Type B pancreatic cell (in vitro differentiated cells): ENCODE measurements around the gene TSHB. TPM values are rescaled to one million over a fixed set of nuclear protein-coding genes. Genes with fewer than 3 reads are reported as not detected.

Experiments used
- DNase-seq: peaks from one replicate; pipeline ENCODE4 v3.0.0; 2021; ENCODE audit warnings: mixed read lengths; ENCODE audit not compliant: unreplicated experiment; ENCODE audit errors: extremely low spot score
- H3K27ac Mint-ChIP-seq: 2 replicates; pipeline ENCODE4 v1.8.0; 2021; ENCODE audit warnings: mild to moderate bottlenecking, mixed read lengths
- H3K27me3 Mint-ChIP-seq: 2 replicates; pipeline ENCODE4 v1.8.0; 2021; ENCODE audit warnings: mixed read lengths
- H3K36me3 Mint-ChIP-seq: 2 replicates; pipeline ENCODE4 v1.8.0; 2021; ENCODE audit warnings: mixed read lengths
- H3K4me1 Mint-ChIP-seq: one replicate; pipeline ENCODE4 v1.8.0; 2021; ENCODE audit warnings: mixed read lengths; ENCODE audit not compliant: unreplicated experiment
- H3K4me3 Mint-ChIP-seq: 2 replicates; pipeline ENCODE4 v1.8.0; 2021; ENCODE audit warnings: mild to moderate bottlenecking, mixed read lengths
- H3K9me3 Mint-ChIP-seq: 2 replicates; pipeline ENCODE4 v1.8.0; 2021; ENCODE audit warnings: mixed read lengths
- total RNA-seq: library from RNA; stranded (reverse); gene quantifications from 2 replicates; pipeline ENCODE4 v1.2.1, GENCODE V29; 2021; ENCODE audit warnings: low replicate concordance
- TF ChIP-seq, protein P1 (sequence below): fragments of 200-600 bp; sonication (generic); conservative IDR thresholded peaks from 2 replicates; pipeline ENCODE4 v1.5.0; 2021; ENCODE audit warnings: antibody characterized with exemption, mild to moderate bottlenecking

TSHB gene
- total RNA-seq, 1 donor from 2014 or later = not detected

DNA sequence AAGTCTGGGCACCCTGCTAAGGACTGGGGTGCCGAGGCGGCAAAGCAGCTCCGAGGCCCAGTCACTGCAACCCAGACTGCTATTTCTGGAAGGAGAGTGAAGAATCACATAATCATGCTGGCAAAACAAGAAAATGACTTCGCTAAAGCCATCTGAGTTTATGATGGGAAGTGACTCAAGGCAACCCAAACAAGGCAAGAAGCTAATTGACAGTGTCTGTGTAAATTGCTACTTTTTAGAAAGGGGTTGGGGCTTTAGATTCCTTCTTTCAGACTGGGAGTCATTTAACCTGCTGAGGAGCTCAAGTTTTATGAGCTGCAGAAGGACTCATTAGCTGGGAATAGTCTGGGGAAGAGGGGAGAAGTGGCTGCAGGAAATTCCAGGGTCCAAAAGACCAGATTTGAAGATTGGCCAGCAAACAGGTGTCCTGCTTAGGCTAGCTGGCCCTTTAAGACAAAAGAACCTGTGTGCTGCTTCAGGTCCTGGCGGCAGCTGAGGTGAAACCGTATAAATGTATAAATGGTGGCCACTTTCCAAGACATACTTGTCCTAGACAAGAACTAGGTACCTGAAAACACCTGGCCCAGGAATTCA, 28.1 kb downstream of the TSHB start:
- Mint-ChIP-seq H3K27ac (no peak overlapping the region), H3K36me3 (peaks cover 10% of the 10 kb centered on the region), H3K4me1 (peaks cover 6% of the 10 kb centered on the region), H3K4me3 (no peak overlapping the region), H3K27me3 (no peaks in the 10 kb centered on the region), H3K9me3 (no peaks in the 10 kb centered on the region)
- TF ChIP-seq, protein P1, sequence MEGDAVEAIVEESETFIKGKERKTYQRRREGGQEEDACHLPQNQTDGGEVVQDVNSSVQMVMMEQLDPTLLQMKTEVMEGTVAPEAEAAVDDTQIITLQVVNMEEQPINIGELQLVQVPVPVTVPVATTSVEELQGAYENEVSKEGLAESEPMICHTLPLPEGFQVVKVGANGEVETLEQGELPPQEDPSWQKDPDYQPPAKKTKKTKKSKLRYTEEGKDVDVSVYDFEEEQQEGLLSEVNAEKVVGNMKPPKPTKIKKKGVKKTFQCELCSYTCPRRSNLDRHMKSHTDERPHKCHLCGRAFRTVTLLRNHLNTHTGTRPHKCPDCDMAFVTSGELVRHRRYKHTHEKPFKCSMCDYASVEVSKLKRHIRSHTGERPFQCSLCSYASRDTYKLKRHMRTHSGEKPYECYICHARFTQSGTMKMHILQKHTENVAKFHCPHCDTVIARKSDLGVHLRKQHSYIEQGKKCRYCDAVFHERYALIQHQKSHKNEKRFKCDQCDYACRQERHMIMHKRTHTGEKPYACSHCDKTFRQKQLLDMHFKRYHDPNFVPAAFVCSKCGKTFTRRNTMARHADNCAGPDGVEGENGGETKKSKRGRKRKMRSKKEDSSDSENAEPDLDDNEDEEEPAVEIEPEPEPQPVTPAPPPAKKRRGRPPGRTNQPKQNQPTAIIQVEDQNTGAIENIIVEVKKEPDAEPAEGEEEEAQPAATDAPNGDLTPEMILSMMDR = no peak
- DNase-seq = no peak

DNA sequence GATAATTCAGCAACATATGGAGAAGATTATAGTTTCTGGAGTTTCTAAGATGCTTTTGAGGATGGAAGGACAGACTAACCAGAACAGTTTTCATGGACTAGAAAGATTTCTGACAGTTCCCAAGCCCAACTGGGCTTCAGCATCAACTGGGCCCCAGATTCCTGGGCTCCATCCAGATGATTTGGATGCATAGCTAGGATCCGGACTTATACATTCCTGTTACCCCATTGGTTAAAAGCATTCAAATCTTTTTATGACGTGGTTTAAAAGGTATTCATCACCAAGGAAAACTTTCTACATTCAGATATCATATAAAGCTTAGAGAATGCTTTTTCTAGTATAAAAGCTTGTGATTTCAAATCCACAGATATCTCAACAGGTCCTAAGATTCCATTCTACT, 29.7 kb downstream of the TSHB start:
- peaks cover 10% of the 10 kb centered on the region for H3K36me3 Mint-ChIP-seq
- TF ChIP-seq, protein P1 = no peak
- no peaks in the 10 kb centered on the region for H3K9me3 Mint-ChIP-seq
- peaks cover 6% of the 10 kb centered on the region for H3K4me1 Mint-ChIP-seq
- no peaks in the 10 kb centered on the region for H3K27me3 Mint-ChIP-seq
- no peak overlapping the region for H3K4me3 Mint-ChIP-seq
- no peak overlapping the region for H3K27ac Mint-ChIP-seq
- DNase-seq = no peak

DNA sequence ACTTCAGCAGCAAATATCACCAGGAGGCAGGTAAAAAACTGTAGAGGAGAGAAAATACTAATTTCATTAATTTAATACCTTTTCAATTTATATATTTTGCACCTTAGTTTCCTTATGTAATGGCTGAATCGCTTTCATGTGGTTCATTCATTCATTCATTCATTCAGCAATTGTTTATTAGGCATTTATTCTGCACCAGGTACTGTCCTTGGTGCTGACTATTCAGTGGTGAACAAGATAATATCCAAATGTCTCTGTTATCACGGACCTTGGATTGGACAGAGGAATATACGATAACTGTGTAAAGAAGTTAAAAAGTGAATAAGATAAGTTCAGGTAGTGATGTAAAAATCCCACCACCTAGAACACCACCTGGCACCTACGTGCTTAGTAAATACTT, 30.9 kb downstream of the TSHB start:
- Mint-ChIP-seq H3K4me1 (peaks cover 6% of the 10 kb centered on the region), H3K27me3 (no peaks in the 10 kb centered on the region)
- no peak for DNase-seq

DNA sequence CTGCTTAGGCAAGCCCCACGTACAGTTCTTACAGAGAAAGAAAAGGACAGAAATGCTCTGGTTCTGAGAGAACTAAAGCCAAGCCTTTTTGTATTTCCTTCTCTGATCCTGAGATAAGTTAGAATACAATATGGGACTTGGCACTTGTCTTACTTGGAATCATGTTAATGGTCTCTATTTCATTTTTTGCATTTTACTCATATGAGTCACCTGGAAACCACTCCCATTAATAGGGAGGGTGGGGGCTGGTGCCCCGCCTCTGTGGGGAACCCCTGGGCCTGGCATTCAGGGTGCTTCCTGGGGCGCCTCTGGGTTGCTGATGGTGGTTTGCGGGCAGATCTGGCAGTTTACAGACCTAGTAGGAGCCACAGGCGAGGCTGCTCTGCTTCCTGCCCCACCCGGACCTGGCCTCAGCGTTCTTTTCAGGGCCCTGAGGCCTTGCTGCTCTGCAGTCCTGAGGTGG, 32.9 kb downstream of the TSHB start:
- TF ChIP-seq, protein P1 = no peak
- no peaks in the 10 kb centered on the region for H3K9me3 Mint-ChIP-seq
- no peak for DNase-seq
- H3K27ac Mint-ChIP-seq = peak overlapping the region; percentile 95
- H3K4me3 Mint-ChIP-seq = no peak overlapping the region
- no peaks in the 10 kb centered on the region for H3K27me3 Mint-ChIP-seq
- peaks cover 6% of the 10 kb centered on the region for H3K4me1 Mint-ChIP-seq
- peaks cover 10% of the 10 kb centered on the region for H3K36me3 Mint-ChIP-seq

More for the DNA sequence above, 30.9 kb downstream of the TSHB start:
- Mint-ChIP-seq H3K9me3 (no peaks in the 10 kb centered on the region), H3K4me3 (no peak overlapping the region), H3K36me3 (peaks cover 7% of the 10 kb centered on the region), H3K27ac (peak overlapping the region; percentile 3)
- TF ChIP-seq, protein P1 = no peak

- H3K27ac Mint-ChIP-seq = peak overlapping the region; percentile 95
- no peaks in the 10 kb centered on the region for H3K27me3 Mint-ChIP-seq
- H3K4me3 Mint-ChIP-seq = peak overlapping the region; percentile 10
- no peaks in the 10 kb centered on the region for H3K9me3 Mint-ChIP-seq
- H3K36me3 Mint-ChIP-seq = peaks cover 7% of the 10 kb centered on the region
- no peak for DNase-seq
- TF ChIP-seq, protein P1 = no peak
- peaks cover 6% of the 10 kb centered on the region for H3K4me1 Mint-ChIP-seq
Observed at GRCh38 chr1:115063228-115063901, 33.7 kb downstream of the TSHB start.
